Glutamatergic neuron (in vitro differentiated cells): Measurements from ENCODE around the gene UBE2L3. TPM values are rescaled to one million over a fixed set of nuclear protein-coding genes. Genes with fewer than 3 reads are reported as not detected.

Source experiments
- DNase-seq: peaks from one replicate; pipeline ENCODE4 v3.0.0; 2022
- H3K27ac Mint-ChIP-seq: one replicate; pipeline ENCODE4 v1.8.0; 2020; ENCODE audit warnings: mild to moderate bottlenecking, mixed read lengths, inconsistent platforms; ENCODE audit not compliant: unreplicated experiment
- H3K27me3 Mint-ChIP-seq: one replicate; pipeline ENCODE4 v1.8.0; 2020; ENCODE audit warnings: mild to moderate bottlenecking, moderate library complexity, mixed read lengths, inconsistent platforms; ENCODE audit not compliant: unreplicated experiment
- H3K36me3 Mint-ChIP-seq: one replicate; pipeline ENCODE4 v1.8.0; 2020; ENCODE audit warnings: mild to moderate bottlenecking, mixed read lengths, inconsistent platforms; ENCODE audit not compliant: unreplicated experiment
- H3K4me1 Mint-ChIP-seq: one replicate; pipeline ENCODE4 v1.8.0; 2020; ENCODE audit warnings: mild to moderate bottlenecking, low read depth, mixed read lengths, inconsistent platforms; ENCODE audit not compliant: unreplicated experiment
- H3K4me3 Mint-ChIP-seq: one replicate; pipeline ENCODE4 v1.8.0; 2020; ENCODE audit warnings: mild to moderate bottlenecking, mixed read lengths, inconsistent platforms; ENCODE audit not compliant: unreplicated experiment
- H3K9me3 Mint-ChIP-seq: one replicate; pipeline ENCODE4 v1.8.0; 2020; ENCODE audit warnings: mild to moderate bottlenecking, moderate library complexity, mixed read lengths, inconsistent platforms; ENCODE audit not compliant: unreplicated experiment
- CTCF ChIP-seq: fragments of 200-600 bp; sonication (generic); IDR thresholded peaks from one replicate; pipeline ENCODE4 v1.5.0; 2021; ENCODE audit not compliant: partially characterized antibody, unreplicated experiment
- microRNA-seq: library from miRNA; unstranded; fragments of <30 nt; microRNA quantifications from one replicate; pipeline ENCODE4, GENCODE V29; 2020; ENCODE audit not compliant: unreplicated experiment
- total RNA-seq: library from RNA; stranded (reverse); fragmentation: NEBNext Ultra II Directional; extraction: Animal tissue kit (Norgen Biotek cat#: 25700); gene quantifications from one replicate; pipeline ENCODE4 v1.2.1, GENCODE V29; 2021; ENCODE audit not compliant: unreplicated experiment

The UBE2L3 gene
- total RNA-seq, 1 donor from 2014 or later, result 55.9 TPM

GRCh38 chr22:21666786-21667185, 99.3 kb downstream of the UBE2L3 start:
- Mint-ChIP-seq H3K9me3 (peaks cover 18% of the 10 kb centered on the region), H3K4me1 (no peaks in the 10 kb centered on the region), H3K4me3 (peak overlapping the region; percentile 96), H3K36me3 (no peaks in the 10 kb centered on the region), H3K27me3 (peaks cover 12% of the 10 kb centered on the region), H3K27ac (peak overlapping the region; percentile 85)
- no peak for TF ChIP-seq CTCF
- DNase-seq, result no peak

GRCh38 chr22:21669026-21669425, 101.5 kb downstream of the UBE2L3 start:
- DNase-seq, result no peak
- Mint-ChIP-seq H3K4me1 (peaks cover 11% of the 10 kb centered on the region), H3K27me3 (peaks cover 10% of the 10 kb centered on the region), H3K27ac (no peak overlapping the region), H3K9me3 (peaks cover 16% of the 10 kb centered on the region), H3K36me3 (peaks cover 6% of the 10 kb centered on the region), H3K4me3 (no peak overlapping the region)
- no peak for TF ChIP-seq CTCF

GRCh38 chr22:21672107-21672629, 104.7 kb downstream of the UBE2L3 start:
- H3K9me3 Mint-ChIP-seq, result peaks cover 10% of the 10 kb centered on the region
- DNase-seq, result no peak
- H3K36me3 Mint-ChIP-seq, result peaks cover 6% of the 10 kb centered on the region
- H3K4me3 Mint-ChIP-seq, result no peak overlapping the region
- H3K27ac Mint-ChIP-seq, result no peak overlapping the region
- H3K27me3 Mint-ChIP-seq, result peaks cover 8% of the 10 kb centered on the region
- TF ChIP-seq CTCF, result no peak
- H3K4me1 Mint-ChIP-seq, result peaks cover 15% of the 10 kb centered on the region

Small RNA genes lying within 50 kb of the gene (microRNA-seq; reads per million reads assigned to microRNA genes)
- gene MIR130B, result 5,807 reads per million, percentile 97 among the genes with 10 or more reads in this experiment
- gene MIR301B, result 166 reads per million, percentile 79 among the genes with 10 or more reads in this experiment

Other genes with a start within 250 kb of the UBE2L3 start
- 0.07 TPM for gene RIMBP3B, start 184.0 kb upstream of the UBE2L3 start, total RNA-seq
- 60.7 TPM for gene HIC2, start 150.3 kb upstream of the UBE2L3 start, total RNA-seq
- 11.5 TPM for gene TMEM191C, start 100.3 kb upstream of the UBE2L3 start, total RNA-seq
- 0.22 TPM for gene RIMBP3C, start 16.3 kb upstream of the UBE2L3 start, total RNA-seq
- gene YDJC, start 62.3 kb downstream of the UBE2L3 start, total RNA-seq, result 10.3 TPM
- 0.71 TPM for gene CCDC116, start 65.0 kb downstream of the UBE2L3 start, total RNA-seq
- 24.0 TPM for gene SDF2L1, start 74.6 kb downstream of the UBE2L3 start, total RNA-seq
- 61.6 TPM for gene PPIL2, start 98.3 kb downstream of the UBE2L3 start, total RNA-seq
- gene YPEL1, start 168.1 kb downstream of the UBE2L3 start, total RNA-seq, result 71.2 TPM